Neural crest cell (in vitro differentiated cells): ENCODE data around the gene GNAS-AS1. TPM values are rescaled to one million over a fixed set of nuclear protein-coding genes. Genes with fewer than 3 reads are reported as not detected.
"Not testable (repeated sequence)": the region's sequence is repeated elsewhere in the genome, so short reads cannot be mapped to it uniquely, and the experiment has no call there.

Experiments used
- DNase-seq: peaks from one replicate; pipeline ENCODE4 v3.0.0; 2021; ENCODE audit warnings: low read depth, mixed read lengths, low spot score
- H3K27ac Mint-ChIP-seq: one replicate; pipeline ENCODE4 v1.8.0; 2021; ENCODE audit warnings: mild to moderate bottlenecking, mixed read lengths; ENCODE audit not compliant: unreplicated experiment
- H3K27me3 Mint-ChIP-seq: 2 replicates; pipeline ENCODE4 v1.8.0; 2021; ENCODE audit warnings: low read depth, mild to moderate bottlenecking, mixed read lengths
- H3K36me3 Mint-ChIP-seq: 2 replicates; pipeline ENCODE4 v1.8.0; 2021; ENCODE audit warnings: low read depth, mild to moderate bottlenecking, mixed read lengths
- H3K4me1 Mint-ChIP-seq: 2 replicates; pipeline ENCODE4 v1.8.0; 2021; ENCODE audit warnings: mixed read lengths
- H3K4me3 Mint-ChIP-seq: one replicate; pipeline ENCODE4 v1.8.0; 2021; ENCODE audit warnings: mild to moderate bottlenecking, mixed read lengths
- H3K9me3 Mint-ChIP-seq: 2 replicates; pipeline ENCODE4 v1.8.0; 2021; ENCODE audit warnings: mixed read lengths
- CTCF ChIP-seq: fragments of 200-600 bp; sonication (generic); conservative IDR thresholded peaks from 2 replicates; pipeline ENCODE4 v1.5.0; 2021; ENCODE audit warnings: antibody characterized with exemption, mild to moderate bottlenecking
- total RNA-seq: library from RNA; stranded (reverse); gene quantifications from 2 replicates; pipeline ENCODE4 v1.2.1, GENCODE V29; 2021

The GNAS-AS1 gene
- total RNA-seq, 1 donor from 2014 or later, result 3.8 TPM

GRCh38 chr20:58832457-58832856 is 18.2 kb downstream of the GNAS-AS1 start:
- H3K36me3 Mint-ChIP-seq, result no peaks in the 10 kb centered on the region
- no peak for TF ChIP-seq CTCF
- no peak overlapping the region for H3K27ac Mint-ChIP-seq

GRCh38 chr20:58829531-58829941 is 21.2 kb downstream of the GNAS-AS1 start:
- DNase-seq, result no peak
- no peaks in the 10 kb centered on the region for H3K36me3 Mint-ChIP-seq
- H3K27me3 Mint-ChIP-seq, result peaks cover 7% of the 10 kb centered on the region
- H3K4me3 Mint-ChIP-seq, result no peak overlapping the region
- H3K9me3 Mint-ChIP-seq, result peaks cover 7% of the 10 kb centered on the region
- H3K27ac Mint-ChIP-seq, result no peak overlapping the region
- TF ChIP-seq CTCF, result no peak
- no peaks in the 10 kb centered on the region for H3K4me1 Mint-ChIP-seq

More at GRCh38 chr20:58832457-58832856, 18.2 kb downstream of the GNAS-AS1 start:
- peaks cover 21% of the 10 kb centered on the region for H3K27me3 Mint-ChIP-seq
- H3K4me3 Mint-ChIP-seq, result no peak overlapping the region
- DNase-seq, result no peak
- H3K9me3 Mint-ChIP-seq, result peaks cover 7% of the 10 kb centered on the region
- no peaks in the 10 kb centered on the region for H3K4me1 Mint-ChIP-seq

- H3K4me1 Mint-ChIP-seq, H3K4me3 Mint-ChIP-seq, H3K9me3 Mint-ChIP-seq, H3K36me3 Mint-ChIP-seq, DNase-seq, H3K27me3 Mint-ChIP-seq, H3K27ac Mint-ChIP-seq: not testable (repeated sequence)
These were observed 21.9 kb downstream of the GNAS-AS1 start for GRCh38 chr20:58828804-58829203.

- Mint-ChIP-seq H3K4me1 (no peaks in the 10 kb centered on the region), H3K4me3 (no peak overlapping the region), H3K27me3 (no peaks in the 10 kb centered on the region), H3K36me3 (no peaks in the 10 kb centered on the region), H3K9me3 (peaks cover 7% of the 10 kb centered on the region), H3K27ac (no peak overlapping the region)
- DNase-seq, result no peak
- no peak for TF ChIP-seq CTCF
These were observed 22.6 kb downstream of the GNAS-AS1 start for GRCh38 chr20:58828136-58828535.

- TF ChIP-seq CTCF, result no peak
- Mint-ChIP-seq H3K36me3 (no peaks in the 10 kb centered on the region), H3K4me1 (no peaks in the 10 kb centered on the region), H3K4me3 (no peak overlapping the region), H3K27ac (no peak overlapping the region), H3K9me3 (peaks cover 7% of the 10 kb centered on the region), H3K27me3 (no peaks in the 10 kb centered on the region)
- no peak for DNase-seq
These were observed 24.4 kb downstream of the GNAS-AS1 start for GRCh38 chr20:58826271-58826670.

- no peak for DNase-seq
- TF ChIP-seq CTCF, result no peak
- H3K4me3 Mint-ChIP-seq, result no peak overlapping the region
- peaks cover 4% of the 10 kb centered on the region for H3K9me3 Mint-ChIP-seq
- H3K4me1 Mint-ChIP-seq, result no peaks in the 10 kb centered on the region
- no peak overlapping the region for H3K27ac Mint-ChIP-seq
- peaks cover 5% of the 10 kb centered on the region for H3K36me3 Mint-ChIP-seq
- H3K27me3 Mint-ChIP-seq, result no peaks in the 10 kb centered on the region
These were observed 25.3 kb downstream of the GNAS-AS1 start for GRCh38 chr20:58825450-58825849.
